GM18499 (cell line): Measurements from ENCODE around the gene MAN1C1.
"Not testable (repeated sequence)": the region's sequence is repeated elsewhere in the genome, so short reads cannot be mapped to it uniquely, and the experiment has no call there.

Experiments used
- ATAC-seq: cut with Tn5 transposase; IDR thresholded peaks from one replicate; pipeline ENCODE4 v1.9.1; 2021; ENCODE audit warnings: moderate number of reproducible peaks; ENCODE audit not compliant: insufficient read depth, unreplicated experiment

Gene MAN1C1

GRCh38 chr1:25628741-25629421 is 12.3 kb downstream of the MAN1C1 start:
- no peak for ATAC-seq

DNA sequence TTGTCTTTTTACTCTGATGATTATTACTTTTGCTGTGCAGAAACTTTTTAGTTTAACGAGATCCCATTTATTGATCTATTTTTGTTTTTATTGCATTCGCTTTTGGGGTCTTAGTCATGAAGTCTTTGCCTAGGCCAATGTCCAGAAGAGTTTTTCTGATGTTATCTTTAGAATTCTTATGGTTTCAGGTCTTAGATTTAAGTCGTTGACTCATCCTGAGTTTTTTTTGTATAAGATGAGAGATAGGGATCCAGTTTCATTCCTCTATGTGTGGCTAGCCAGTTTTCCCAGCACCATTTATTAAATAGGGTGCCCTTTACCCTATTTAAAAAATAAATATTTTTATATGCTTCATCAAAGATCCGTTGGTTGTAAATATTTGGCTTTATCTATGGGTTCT is 13.2 kb downstream of the MAN1C1 start:
- no peak for ATAC-seq

GRCh38 chr1:25631750-25632485 is 15.3 kb downstream of the MAN1C1 start:
- no peak for ATAC-seq

DNA sequence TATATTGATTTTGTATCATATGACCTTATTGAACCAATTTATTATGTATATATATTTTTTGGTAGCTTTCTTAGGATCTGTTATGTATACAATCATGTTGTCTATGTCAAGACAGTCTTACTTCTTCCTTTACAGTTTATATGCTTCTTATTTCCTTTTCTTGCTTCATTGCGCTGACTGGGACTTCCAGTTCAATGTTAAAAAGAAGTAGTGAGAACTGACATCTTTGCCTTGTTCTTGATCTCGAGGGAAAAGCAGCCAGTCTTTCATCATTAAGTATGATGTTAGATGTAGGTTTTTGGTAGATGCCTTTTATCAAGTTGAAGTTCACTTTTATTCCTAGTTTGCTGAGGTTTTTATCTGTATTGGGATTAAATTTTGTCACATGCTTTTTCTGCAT is 17.5 kb downstream of the MAN1C1 start:
- no peak for ATAC-seq

- no peak for ATAC-seq
Observed at GRCh38 chr1:25634896-25635295, 18.3 kb downstream of the MAN1C1 start.

DNA sequence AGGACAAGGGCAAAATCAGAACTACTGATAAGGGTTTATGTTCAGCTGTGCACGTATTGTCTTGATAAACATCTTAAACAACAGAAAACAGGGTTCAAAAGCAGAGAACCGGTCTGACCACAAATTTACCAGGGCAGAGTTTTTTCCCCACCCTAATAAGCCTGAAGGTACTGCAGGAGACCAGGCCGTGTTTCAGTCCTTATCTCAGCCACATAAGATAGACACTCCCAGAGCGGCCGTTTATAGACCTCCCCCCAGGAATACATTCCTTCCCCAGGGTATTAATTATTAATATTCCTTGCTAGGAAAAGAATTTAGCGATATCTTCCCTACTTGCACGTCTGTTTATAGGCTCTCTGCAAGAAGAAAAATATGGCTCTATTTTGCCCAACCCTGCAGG is 19.6 kb downstream of the MAN1C1 start:
- not testable (repeated sequence) for ATAC-seq

GRCh38 chr1:25640646-25641328 is 24.2 kb downstream of the MAN1C1 start:
- no peak for ATAC-seq

GRCh38 chr1:25641329-25641725 is 24.7 kb downstream of the MAN1C1 start:
- no peak for ATAC-seq

DNA sequence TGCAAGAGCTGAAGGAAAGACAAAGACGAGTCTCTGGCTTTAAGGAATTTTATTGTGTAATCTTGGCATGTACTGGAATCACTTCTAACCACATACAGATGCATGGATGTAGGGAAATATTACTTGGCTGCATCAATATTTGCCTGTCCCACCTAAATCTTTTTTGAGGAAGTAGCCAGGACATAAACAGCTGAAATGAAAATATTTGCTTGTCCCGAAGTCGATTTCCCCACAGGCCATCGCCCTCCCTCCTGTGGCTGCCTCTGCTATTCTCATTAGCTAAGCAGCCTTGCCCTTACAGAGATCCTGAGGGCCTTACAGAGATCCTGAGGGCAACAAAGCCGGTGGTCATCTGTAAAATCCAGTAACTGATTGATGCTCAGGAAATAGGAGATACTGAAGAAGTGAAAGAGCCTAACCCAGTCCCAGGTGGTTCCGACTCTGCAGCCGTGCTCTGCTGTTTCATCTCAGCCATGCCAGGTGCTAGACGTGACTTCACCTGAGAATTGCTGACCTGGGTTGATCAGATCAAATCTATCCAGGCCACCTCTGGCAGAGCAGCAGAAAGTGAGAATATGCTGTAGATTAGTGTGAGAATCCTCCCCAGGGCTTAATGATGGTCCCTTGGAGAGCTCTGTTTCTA is 25.5 kb downstream of the MAN1C1 start:
- no peak for ATAC-seq

DNA sequence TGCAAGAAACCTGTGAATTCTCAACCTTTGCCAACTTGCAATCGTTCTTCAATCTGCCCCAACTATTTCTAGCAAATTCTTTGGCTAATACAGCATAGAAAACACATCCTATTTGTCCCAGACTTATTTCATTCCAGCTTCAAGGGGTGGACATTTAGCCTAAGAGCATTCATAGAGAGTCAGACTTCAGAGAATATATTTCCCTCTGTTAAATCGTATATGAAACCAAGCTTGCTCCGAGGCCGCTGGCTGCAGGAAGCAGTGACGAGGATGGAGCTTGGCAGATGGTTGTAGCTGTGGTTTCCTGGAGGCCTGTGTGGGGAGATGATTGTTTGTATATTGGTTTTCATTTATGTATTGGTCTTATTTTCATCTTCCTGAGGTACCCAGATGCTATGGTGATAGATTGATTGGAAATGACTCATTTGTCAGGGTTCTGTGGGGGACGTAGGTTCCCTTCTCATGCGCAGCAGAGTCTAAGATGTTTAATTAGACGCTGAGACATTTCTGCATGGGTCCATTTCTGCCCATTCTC is 26.1 kb downstream of the MAN1C1 start:
- ATAC-seq, result no peak

DNA sequence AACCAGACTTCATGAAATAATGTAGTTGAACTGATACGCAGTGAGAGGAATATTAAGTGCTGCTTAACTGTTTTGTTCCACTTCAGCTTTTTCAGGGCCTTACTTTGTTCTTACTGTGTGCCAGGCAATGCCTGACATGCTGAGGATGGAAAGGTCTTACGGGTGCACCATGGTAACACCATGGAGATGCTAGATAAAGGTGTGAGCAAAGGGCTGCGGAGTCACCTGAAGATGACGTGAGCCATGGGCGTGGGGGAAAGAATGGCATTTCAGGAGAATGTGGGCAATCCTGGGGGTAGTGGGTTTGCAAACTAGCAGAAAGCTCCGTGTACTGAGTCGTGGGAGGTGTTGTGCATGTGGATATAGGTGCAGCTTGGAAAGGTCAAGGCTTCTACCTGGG is 27.3 kb downstream of the MAN1C1 start:
- no peak for ATAC-seq

DNA sequence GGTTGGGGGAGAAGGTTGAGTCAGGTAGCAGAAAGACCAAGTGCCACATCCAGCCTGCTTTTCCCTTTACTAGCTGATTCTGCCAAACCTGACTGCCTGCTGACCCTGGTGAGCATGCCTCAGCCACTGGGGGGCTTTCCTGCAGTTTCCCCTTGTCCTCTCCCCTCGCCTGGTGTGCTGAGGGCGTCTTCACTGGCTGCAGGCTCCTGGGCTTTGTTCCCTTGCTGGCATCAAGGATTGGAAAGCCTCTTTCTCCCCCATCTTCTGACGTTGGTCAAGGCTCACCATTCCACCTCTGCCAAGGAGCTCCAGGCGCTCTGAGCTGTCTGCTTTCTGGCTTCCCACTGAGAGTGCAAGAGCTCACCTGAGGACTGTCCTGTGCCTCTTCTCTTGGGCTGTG is 28.4 kb downstream of the MAN1C1 start:
- no peak for ATAC-seq

GRCh38 chr1:25645637-25646400 is 29.2 kb downstream of the MAN1C1 start:
- no peak for ATAC-seq

DNA sequence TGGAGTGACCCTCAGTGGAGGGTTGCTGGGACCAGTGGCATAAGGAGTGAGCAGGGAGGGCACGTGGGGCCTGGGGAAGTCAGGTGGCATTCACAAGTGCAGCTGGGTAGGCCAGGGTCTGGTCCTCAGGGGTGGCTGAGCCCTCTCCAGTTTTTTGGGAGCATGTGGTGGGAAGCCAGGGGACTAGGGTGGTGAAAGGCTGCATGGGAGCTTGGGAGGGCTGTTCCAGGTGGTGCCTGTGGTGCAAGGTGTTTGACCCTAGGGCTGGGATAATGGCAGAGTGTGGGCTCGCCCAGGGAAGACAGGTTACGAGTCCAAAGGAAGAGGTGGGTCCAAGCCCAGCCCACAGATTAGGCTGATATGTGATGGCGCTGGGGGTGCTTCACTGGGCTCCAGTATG is 30.5 kb downstream of the MAN1C1 start:
- ATAC-seq, result no peak

DNA sequence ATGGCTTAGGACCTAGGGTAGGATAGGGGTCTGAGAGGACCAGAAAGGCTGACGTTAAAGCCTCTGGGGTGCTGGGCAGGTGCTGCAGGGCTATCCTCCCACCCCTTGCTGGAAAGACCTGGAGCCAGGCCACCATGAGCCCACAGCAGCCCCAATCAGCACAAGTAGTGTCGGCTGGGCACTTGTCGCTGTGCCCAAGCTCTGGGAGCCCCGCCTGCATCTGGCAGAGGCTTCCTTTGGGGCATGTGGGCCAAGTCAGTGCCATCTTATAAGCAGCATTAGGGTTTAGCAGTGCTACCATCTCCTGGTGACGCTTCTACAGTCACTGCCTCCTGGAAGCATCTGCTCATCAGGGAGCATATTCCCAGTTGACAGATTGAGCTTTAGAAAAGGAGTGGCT is 31.3 kb downstream of the MAN1C1 start:
- ATAC-seq, result no peak

GRCh38 chr1:25648681-25649440 is 32.3 kb downstream of the MAN1C1 start:
- ATAC-seq, result no peak

DNA sequence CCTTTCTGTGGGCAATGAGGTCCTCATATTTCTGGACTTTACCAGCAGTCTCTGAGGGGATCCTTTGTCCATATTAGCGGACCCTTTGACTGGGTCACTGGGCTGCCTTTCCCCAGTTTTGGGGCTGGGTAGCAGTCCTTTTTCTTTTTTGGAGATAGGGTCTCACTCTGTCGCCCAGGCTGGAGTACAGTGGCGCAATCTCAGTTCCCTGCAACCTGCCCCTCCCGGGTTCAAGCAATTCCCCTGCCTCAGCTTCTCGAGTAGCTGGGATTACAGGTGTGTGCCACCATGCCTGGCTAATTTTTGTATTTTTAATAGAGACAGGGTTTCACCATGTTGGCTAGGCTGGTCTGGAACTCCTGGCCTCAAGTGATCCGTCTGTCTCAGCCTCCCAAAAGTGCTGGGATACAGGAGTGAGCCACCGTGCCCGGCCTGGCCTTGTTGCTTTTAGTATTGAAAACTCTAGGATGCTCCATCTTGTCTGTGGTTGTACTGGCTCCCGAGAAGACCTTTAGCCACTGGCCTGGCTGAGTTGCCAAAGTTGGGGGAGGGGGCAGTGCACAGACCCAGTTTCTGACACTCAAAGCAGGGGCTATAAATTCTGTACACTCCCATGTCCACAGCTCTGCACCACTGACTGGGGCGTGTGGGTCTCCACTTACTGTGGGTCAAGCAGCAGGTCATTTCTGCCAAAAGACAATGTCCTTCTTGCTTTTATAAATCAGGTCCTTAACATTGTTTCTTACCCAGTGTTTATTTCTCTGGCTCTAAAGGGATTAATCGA is 33.1 kb downstream of the MAN1C1 start:
- no peak for ATAC-seq

DNA sequence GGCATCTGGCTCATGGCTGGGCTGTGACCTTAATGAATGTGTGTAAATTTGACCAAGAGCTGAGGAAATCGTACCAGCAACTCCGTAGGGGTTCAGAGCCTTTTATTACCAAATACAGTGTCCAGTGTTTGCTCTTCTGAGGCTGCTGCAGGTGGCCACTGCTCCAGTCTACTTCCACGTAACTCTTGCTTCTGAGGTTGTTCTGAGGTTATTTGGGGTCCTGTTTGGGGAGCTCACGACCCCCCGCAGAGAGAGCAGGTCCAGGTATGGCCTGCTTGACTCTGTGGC is 33.6 kb downstream of the MAN1C1 start:
- ATAC-seq, result no peak
